Measurements from ENCODE around the gene NEK10. TPM values are rescaled to one million over a fixed set of nuclear protein-coding genes. Genes with fewer than 3 reads are reported as not detected.
"Not testable (repeated sequence)": the region's sequence is repeated elsewhere in the genome, so short reads cannot be mapped to it uniquely, and the experiment has no call there.

The NEK10 gene
- total RNA-seq, 4 donors from 2014 or later, result 1.6 to 2.6 (median 2.0) TPM

GRCh38 chr3:27344192-27344591, 25.0 kb downstream of the NEK10 start:
- Histone ChIP-seq H3K27ac (no peak overlapping the region), H3K27me3 (no peaks in the 10 kb centered on the region), H3K36me3 (no peaks in the 10 kb centered on the region), H3K4me1 (no peaks in the 10 kb centered on the region), H3K4me3 (replicated peaks in 1 of 3) (no peak overlapping the region), H3K9me3 (no peaks in the 10 kb centered on the region)
- TF ChIP-seq CTCF (IDR thresholded peaks at IDR 0.05) (no peak), POLR2A (IDR thresholded peaks at IDR 0.05) (no peak)
- intact Hi-C loops (cut with DNase I), result no loop called here
- 97% methylated on average over 3 of the region's 3 CpGs for WGBS, 2 donors
- no peak for DNase-seq

GRCh38 chr3:27342267-27342666, 26.9 kb downstream of the NEK10 start:
- intact Hi-C loops (cut with DNase I), result no loop called here
- 94 to 97% methylated on average over 1 of the region's 1 CpG for WGBS, 2 donors

GRCh38 chr3:27340534-27340933, 28.6 kb downstream of the NEK10 start:
- H3K27me3 ChIP-seq, result no peaks in the 10 kb centered on the region
- 78 to 79% methylated on average over 1 of the region's 1 CpG for WGBS, 2 donors
- intact Hi-C loops (cut with DNase I), result no loop called here
- DNase-seq, result no peak
- TF ChIP-seq CTCF (IDR thresholded peaks at IDR 0.05) (no peak), POLR2A (IDR thresholded peaks at IDR 0.05) (no peak)
- H3K9me3 ChIP-seq, result no peaks in the 10 kb centered on the region
- no peak overlapping the region for H3K27ac ChIP-seq
- no peaks in the 10 kb centered on the region for H3K4me1 ChIP-seq
- no peaks in the 10 kb centered on the region for H3K36me3 ChIP-seq
- no peak overlapping the region for H3K4me3 ChIP-seq (replicated peaks in 1 of 3)

More at GRCh38 chr3:27342267-27342666, 26.9 kb downstream of the NEK10 start:
- Histone ChIP-seq H3K4me3 (replicated peaks in 1 of 3) (no peak overlapping the region), H3K9me3 (no peaks in the 10 kb centered on the region), H3K27me3 (no peaks in the 10 kb centered on the region), H3K27ac (no peak overlapping the region), H3K4me1 (no peaks in the 10 kb centered on the region), H3K36me3 (no peaks in the 10 kb centered on the region)
- TF ChIP-seq POLR2A (IDR thresholded peaks at IDR 0.05) (no peak), CTCF (IDR thresholded peaks at IDR 0.05) (no peak)
- no peak for DNase-seq

- Histone ChIP-seq H3K36me3 (no peaks in the 10 kb centered on the region), H3K27ac (no peak overlapping the region), H3K4me3 (replicated peaks in 1 of 3) (no peak overlapping the region), H3K4me1 (no peaks in the 10 kb centered on the region), H3K9me3 (no peaks in the 10 kb centered on the region), H3K27me3 (no peaks in the 10 kb centered on the region)
- WGBS, 2 donors, result 96 to 100% methylated on average over 1 of the region's 1 CpG
- intact Hi-C loops (cut with DNase I), result no loop called here
- TF ChIP-seq POLR2A (IDR thresholded peaks at IDR 0.05) (no peak), CTCF (IDR thresholded peaks at IDR 0.05) (no peak)
- no peak for DNase-seq
Observed at GRCh38 chr3:27335571-27335970, 33.6 kb downstream of the NEK10 start.

GRCh38 chr3:27333843-27334242, 35.3 kb downstream of the NEK10 start:
- H3K9me3 ChIP-seq, result no peaks in the 10 kb centered on the region
- H3K4me1 ChIP-seq, result no peaks in the 10 kb centered on the region
- H3K27ac ChIP-seq, result no peak overlapping the region
- H3K27me3 ChIP-seq, result no peaks in the 10 kb centered on the region
- no peak overlapping the region for H3K4me3 ChIP-seq (replicated peaks in 1 of 3)
- intact Hi-C loops (cut with DNase I), result no loop called here
- H3K36me3 ChIP-seq, result no peaks in the 10 kb centered on the region
- no peak for DNase-seq
- TF ChIP-seq CTCF (IDR thresholded peaks at IDR 0.05), result no peak
- no peak for TF ChIP-seq POLR2A (IDR thresholded peaks at IDR 0.05)

- H3K27ac ChIP-seq; H3K9me3 ChIP-seq; H3K4me1 ChIP-seq; H3K27me3 ChIP-seq; intact Hi-C loops (cut with DNase I); DNase-seq; H3K4me3 ChIP-seq (replicated peaks in 1 of 3); H3K36me3 ChIP-seq: not testable (repeated sequence)
- WGBS, 2 donors, result 97 to 99% methylated on average over 4 of the region's 4 CpGs
Observed at GRCh38 chr3:27328982-27329762, 40.0 kb downstream of the NEK10 start.

Measured in thyroid gland (tissue), 4 donors.